Ishikawa (cell line): Measurements from ENCODE around the gene SYT12.

ENCODE experiments used
- NFIC ChIP-seq: IDR thresholded peaks from 2 replicates; pipeline ENCODE4 v1.6.1; 2012
- ZBTB7A ChIP-seq: IDR thresholded peaks from 2 replicates; pipeline ENCODE4 v1.6.1; 2012; ENCODE audit warnings: low read depth

DNA sequence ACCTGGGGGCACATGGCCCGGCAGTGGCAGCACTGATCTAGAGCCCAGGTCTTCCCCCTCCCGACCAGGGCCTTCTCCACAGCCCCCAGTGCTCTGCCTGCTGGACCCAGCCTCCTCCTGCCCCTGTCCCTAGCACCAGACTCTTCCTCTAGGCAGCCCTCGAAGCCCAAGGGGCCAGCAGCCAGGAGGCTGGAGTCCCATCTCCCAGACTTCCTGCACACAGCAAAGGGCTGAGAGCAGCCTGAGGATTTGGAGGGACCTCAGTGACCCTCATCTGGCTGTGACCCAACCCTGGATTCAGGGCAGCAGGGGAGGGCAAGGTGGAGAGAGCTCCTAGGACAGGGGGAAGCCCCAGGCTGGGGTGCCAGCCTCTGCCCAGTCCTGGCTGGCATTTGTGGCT is 36.7 kb downstream of the SYT12 start:
- no peak for TF ChIP-seq NFIC
- no peak for TF ChIP-seq ZBTB7A
